HG03139 (cell line): ENCODE data around the gene HOXD1.

Source experiments
- ATAC-seq: cut with Tn5 transposase; IDR thresholded peaks from one replicate; pipeline ENCODE4 v1.9.1; 2021; ENCODE audit not compliant: unreplicated experiment

Gene HOXD1

GRCh38 chr2:176178757-176179295 lies 9.6 kb upstream of the HOXD1 start:
- no peak for ATAC-seq

GRCh38 chr2:176181551-176181950 lies 6.9 kb upstream of the HOXD1 start:
- ATAC-seq = no peak

- no peak for ATAC-seq
Measured at GRCh38 chr2:176182671-176183070, 5.8 kb upstream of the HOXD1 start.

GRCh38 chr2:176184749-176185148 lies 3.7 kb upstream of the HOXD1 start:
- ATAC-seq = no peak

GRCh38 chr2:176186024-176186423 lies 2.4 kb upstream of the HOXD1 start:
- ATAC-seq = no peak

- no peak for ATAC-seq
Measured at GRCh38 chr2:176187200-176187898, 1.1 kb upstream of the HOXD1 start.

GRCh38 chr2:176188774-176189680 lies 559 bp downstream of the HOXD1 start:
- ATAC-seq = no peak

GRCh38 chr2:176189681-176190641 lies 1.5 kb downstream of the HOXD1 start:
- no peak for ATAC-seq

GRCh38 chr2:176192351-176192750 lies 3.9 kb downstream of the HOXD1 start:
- no peak for ATAC-seq

- ATAC-seq = no peak
Measured at GRCh38 chr2:176193048-176193447, 4.6 kb downstream of the HOXD1 start.

- no peak for ATAC-seq
Measured at GRCh38 chr2:176199902-176200301, 11.4 kb downstream of the HOXD1 start.

- no peak for ATAC-seq
Measured at GRCh38 chr2:176200971-176201370, 12.5 kb downstream of the HOXD1 start.

- no peak for ATAC-seq
Measured at GRCh38 chr2:176202491-176202890, 14.0 kb downstream of the HOXD1 start.

GRCh38 chr2:176205126-176205525 lies 16.7 kb downstream of the HOXD1 start:
- no peak for ATAC-seq

- no peak for ATAC-seq
Measured at GRCh38 chr2:176206136-176206535, 17.7 kb downstream of the HOXD1 start.

- no peak for ATAC-seq
Measured at GRCh38 chr2:176206682-176207081, 18.2 kb downstream of the HOXD1 start.

GRCh38 chr2:176211110-176211509 lies 22.6 kb downstream of the HOXD1 start:
- ATAC-seq = no peak

GRCh38 chr2:176212276-176212675 lies 23.8 kb downstream of the HOXD1 start:
- ATAC-seq = no peak

GRCh38 chr2:176213406-176213805 lies 24.9 kb downstream of the HOXD1 start:
- ATAC-seq = no peak

- no peak for ATAC-seq
Measured at GRCh38 chr2:176227874-176228273, 39.4 kb downstream of the HOXD1 start.

GRCh38 chr2:176234156-176234555 lies 45.7 kb downstream of the HOXD1 start:
- ATAC-seq = no peak
